Endothelial cell of umbilical vein (primary cell): ENCODE measurements around the gene SHISA7. TPM values are rescaled to one million over a fixed set of nuclear protein-coding genes. Genes with fewer than 3 reads are reported as not detected.
A peak's percentile ranks its signal among the peaks of the same experiment; 100 is the strongest.
"Not testable (repeated sequence)": the region's sequence is repeated elsewhere in the genome, so short reads cannot be mapped to it uniquely, and the experiment has no call there.

Source experiments
- BruUV-seq: library from RNA; stranded (reverse); fragments of 400-500 nt; replicated peaks from 2 replicates; lab custom pipeline; 2021; lab: Mats Ljungman, UMichigan
- CTCF ChIA-PET: fragments of 300-600, 350-600 bp; sonication (Branson Sonifier 250); formaldehyde crosslinking; loops from one replicate; lab custom pipeline; 2021; ENCODE audit warnings: antibody characterized with exemption, inconsistent platforms; lab: Charles Lee
- POLR2A ChIA-PET: fragments of 300-600, 350-600 bp; sonication (Branson Sonifier 250); formaldehyde crosslinking; loops from one replicate; lab custom pipeline; 2021; ENCODE audit warnings: antibody characterized with exemption, inconsistent platforms; lab: Charles Lee
- DNase-seq: peaks from one replicate; pipeline ENCODE4 v3.0.0-alpha.2; 2011; ENCODE audit warnings: low read depth, low spot score
- FAIRE-seq: peaks from 2 replicates; lab custom pipeline; 2011; peaks lifted over from hg19 to GRCh38; lab: Jason Lieb, UNC
- H2AFZ ChIP-seq: 2 replicates; pipeline ENCODE4 v1.6.0; 2012; ENCODE audit warnings: low read depth, low read length, control low read depth, inconsistent platforms
- H3K27ac ChIP-seq: 2 replicates; pipeline ENCODE4 v1.5.1; 2011; ENCODE audit warnings: low read depth, mild to moderate bottlenecking, control low read depth, low read length, moderate library complexity; ENCODE audit not compliant: insufficient read depth
- H3K27me3 ChIP-seq, 2 experiments: 2 replicates each; pipeline versions ENCODE4 v1.6.0 to v1.6.1; 2011; ENCODE audit warnings: low read length in 2 of 2, mixed read lengths in 1 of 2; ENCODE audit not compliant: control insufficient read depth in 2 of 2, insufficient read depth in 2 of 2
- H3K36me3 ChIP-seq, 2 experiments: 2 replicates in 1 of 2; 3 replicates in 1 of 2; pipeline ENCODE4 v1.5.1; 2011; ENCODE audit warnings: low read length in 2 of 2, mild to moderate bottlenecking in 1 of 2, moderate library complexity in 1 of 2; ENCODE audit not compliant: control insufficient read depth in 2 of 2, insufficient read depth in 2 of 2; ENCODE audit errors: extremely low read depth in 1 of 2
- H3K4me1 ChIP-seq: 3 replicates; pipeline ENCODE4 v1.5.1; 2011; ENCODE audit warnings: mild to moderate bottlenecking, low read length; ENCODE audit not compliant: control insufficient read depth, insufficient read depth; ENCODE audit errors: extremely low read depth
- H3K4me2 ChIP-seq: 2 replicates; pipeline ENCODE4 v1.6.1; 2011; ENCODE audit warnings: low read length, control low read depth, mixed read lengths; ENCODE audit not compliant: insufficient read depth
- H3K4me3 ChIP-seq, 3 experiments: fragments of 200-600 bp in 1 of 3; sonication (generic), shearing (Covaris generic) in 1 of 3; replicated peaks in 1 of 3; 2 replicates each; pipeline ENCODE4 v1.5.1; 2011 to 2016; ENCODE audit warnings: control low read depth in 3 of 3, low read length in 3 of 3, mild to moderate bottlenecking in 2 of 3, inconsistent platforms in 1 of 3, low read depth in 1 of 3, moderate library complexity in 1 of 3; ENCODE audit not compliant: insufficient read depth in 1 of 3
- H3K79me2 ChIP-seq: 2 replicates; pipeline ENCODE4 v1.6.0; 2012; ENCODE audit warnings: low read length, inconsistent platforms; ENCODE audit not compliant: control insufficient read depth, insufficient read depth
- H3K9ac ChIP-seq: replicated peaks from 2 replicates; pipeline ENCODE3; 2011; ENCODE audit warnings: low read length, control low read depth; ENCODE audit not compliant: insufficient read depth; ENCODE audit errors: extremely low read depth
- H3K9me1 ChIP-seq: replicated peaks from 3 replicates; pipeline ENCODE4 v1.6.0; 2011; ENCODE audit warnings: mild to moderate bottlenecking, low read length; ENCODE audit not compliant: control insufficient read depth, insufficient read depth; ENCODE audit errors: extremely low read depth
- H3K9me3 ChIP-seq: replicated peaks from 2 replicates; pipeline ENCODE4 v1.5.1; 2012; ENCODE audit warnings: low read length, inconsistent platforms; ENCODE audit not compliant: control insufficient read depth, insufficient read depth
- H4K20me1 ChIP-seq: replicated peaks from 2 replicates; pipeline ENCODE3; 2011; ENCODE audit warnings: mild to moderate bottlenecking, low read length; ENCODE audit not compliant: control insufficient read depth, insufficient read depth; ENCODE audit errors: extremely low read depth
- CTCF ChIP-seq, 2 donors: IDR thresholded peaks; 1 replicate in 1 of 2; 2 replicates in 1 of 2; pipeline ENCODE4 v1.5.1; 2011; ENCODE audit warnings: low read length in 2 of 2, mild to moderate bottlenecking in 2 of 2, moderate library complexity in 2 of 2, control low read depth in 1 of 2, inconsistent platforms in 1 of 2, low read depth in 1 of 2; ENCODE audit not compliant: insufficient read depth in 1 of 2; ENCODE audit errors: extremely low read depth in 1 of 2
- EZH2 ChIP-seq: IDR thresholded peaks from 2 replicates; pipeline ENCODE4 v1.6.1; 2012; ENCODE audit warnings: borderline replicate concordance, low read depth, mild to moderate bottlenecking, moderate library complexity, low read length, inconsistent platforms; ENCODE audit not compliant: severe bottlenecking
- FOS ChIP-seq: IDR thresholded peaks from 2 replicates; pipeline ENCODE4 v1.6.1; 2011; ENCODE audit warnings: mild to moderate bottlenecking, low read length, moderate library complexity, borderline replicate concordance; ENCODE audit not compliant: insufficient read depth
- GATA2 ChIP-seq: IDR thresholded peaks from 2 replicates; pipeline ENCODE4 v1.7.0; 2011; ENCODE audit warnings: low read depth, mild to moderate bottlenecking, moderate library complexity, mixed read lengths, low read length; ENCODE audit not compliant: insufficient read length, insufficient read depth
- JUN ChIP-seq: IDR thresholded peaks from 2 replicates; pipeline ENCODE4 v1.6.1; 2011; ENCODE audit warnings: borderline replicate concordance, low read depth; ENCODE audit not compliant: insufficient read length, insufficient read depth
- MAX ChIP-seq: IDR thresholded peaks from 2 replicates; pipeline ENCODE4 v1.6.1; 2011; ENCODE audit not compliant: insufficient read depth, insufficient read length
- MYC ChIP-seq: IDR thresholded peaks from one replicate; pipeline ENCODE4 v1.6.1; 2011; ENCODE audit warnings: mild to moderate bottlenecking, low read depth, low read length
- POLR2A ChIP-seq: IDR thresholded peaks from 2 replicates; pipeline ENCODE4 v1.6.1; 2012; ENCODE audit warnings: low read depth, mild to moderate bottlenecking, control low read depth, low read length
- POLR2AphosphoS5 ChIP-seq: IDR thresholded peaks from 2 replicates; pipeline ENCODE4 v1.6.1; 2012; ENCODE audit warnings: low read depth, mild to moderate bottlenecking, control low read depth, low read length, moderate library complexity; ENCODE audit not compliant: insufficient read depth
- dilution Hi-C: fragments of 300-500 bp; cut with MboI; formaldehyde crosslinking; loops from one replicate; pipeline ENCODE4 v1.15.0; 2019; ENCODE audit warnings: low sequenced_read_pairs; ENCODE audit not compliant: extremely low pct_ligation_motif_present
- intact Hi-C: fragments of 100-400 bp; cut with micrococcal nuclease; formaldehyde crosslinking; loops from one replicate; pipeline ENCODE4 v1.10.0; 2022
- polyA plus RNA-seq, 4 experiments: library from polyadenylated mRNA; depleted of rRNA in 3 of 4; stranded (reverse) in 3 of 4; unstranded in 1 of 4; fragments of >200 nt; gene quantifications; 2 replicates each; pipeline versions ENCODE4 v1.2.1 to v1.2.3, GENCODE V29; 2011 to 2012; ENCODE audit warnings: missing spikeins in 1 of 4
- total RNA-seq: library from RNA; stranded (reverse); gene quantifications from 2 replicates; pipeline ENCODE4 v1.2.3, GENCODE V29; 2021

The SHISA7 gene
- total and polyA plus RNA-seq, 2 donors (not counting 3 experiments of a cell fraction or from before 2014, with no cell fraction given): not detected

GRCh38 chr19:55407550-55407799 is 35.6 kb downstream of the SHISA7 start, which contains the start of gene UBE2S:
UBE2S (minus strand) TSS chr19:55407788; CDS start chr19:55407589, 199 bp downstream.
- H3K9me3 ChIP-seq, BruUV-seq, H3K36me3 ChIP-seq, H4K20me1 ChIP-seq, H3K9me1 ChIP-seq, intact Hi-C loops, dilution Hi-C loops, DNase-seq, FAIRE-seq, H3K27me3 ChIP-seq: not testable (repeated sequence)
- ChIA-PET POLR2A (interaction anchor here (0.6 to 2.0 kb wide), 21 partner anchors 11 to 320 kb away, joined by 3 to 15 read pairs (median 4); partner anchors contain the start of genes FIZ1, HSPBP1, ISOC2 and KMT5C), CTCF (interaction anchor here (0.7 to 1.4 kb wide), 6 partner anchors 10 to 247 kb away, joined by 3 to 5 read pairs (median 3); no protein-coding TSS in a partner anchor)
- H3K4me2 ChIP-seq: peak within 1 kb of the TSS; percentile 64
- H3K4me1 ChIP-seq: peaks cover 13% of the 10 kb centered on the region
- peak within 1 kb of the TSS; percentile 90 for H2AFZ ChIP-seq
- TF ChIP-seq POLR2A (peak; percentile 98), POLR2AphosphoS5 (peak; percentile 99)
- H3K4me3 ChIP-seq: peak within 1 kb of the TSS; percentile 63 to 90 (median 84)
- H3K9ac ChIP-seq: peak within 1 kb of the TSS; percentile 93
- H3K27ac ChIP-seq: peak within 1 kb of the TSS; percentile 90
- H3K79me2 ChIP-seq: peaks cover 44% of the 10 kb centered on the region

- Histone ChIP-seq H3K36me3 (peaks cover 10 to 14% of the 10 kb centered on the region in 2 experiments), H3K9me3 (no peaks in the 10 kb centered on the region), H2AFZ (no peak overlapping the region), H3K9me1 (no peaks in the 10 kb centered on the region), H3K27me3 (peaks cover 2 to 5% of the 10 kb centered on the region in 2 experiments), H4K20me1 (no peaks in the 10 kb centered on the region), H3K27ac (peak overlapping the region; percentile 90), H3K9ac (peak overlapping the region; percentile 93), H3K4me2 (peak overlapping the region; percentile 59), H3K4me1 (peaks cover 13% of the 10 kb centered on the region), H3K4me3 (peak overlapping the region; percentile 63 to 90 (median 84)), H3K79me2 (peaks cover 49% of the 10 kb centered on the region)
- CTCF ChIA-PET: interaction anchor here (0.7 to 1.5 kb wide), 7 partner anchors 9 to 246 kb away, joined by 3 to 5 read pairs (median 3); partner anchors contain the start of gene KMT5C
- TF ChIP-seq MAX (no peak), FOS (no peak), MYC (no peak), POLR2A (no peak), CTCF (IDR thresholded peaks at IDR 0.05; ENCODE audit: extremely low read depth in 1 of 2, insufficient read depth in 1 of 2, low read depth in 1 of 2, low read length in 2 of 2) (no peak), POLR2AphosphoS5 (no peak), EZH2 (no peak), JUN (no peak), GATA2 (no peak)
- POLR2A ChIA-PET: interaction anchor here (0.6 to 2.0 kb wide), 17 partner anchors 11 to 320 kb away, joined by 3 to 15 read pairs (median 4); partner anchors contain the start of genes FIZ1, HSPBP1, ISOC2 and KMT5C
- dilution Hi-C loops (no loop called here), intact Hi-C loops (no loop called here)
- no peak for FAIRE-seq
- TSS peak; percentile 53 for BruUV-seq
- peak; percentile 38 for DNase-seq
Measured at GRCh38 chr19:55406826-55407549, 36.1 kb downstream of the SHISA7 start.
